ENCODE measurements around the gene ARNT2. TPM values are rescaled to one million over a fixed set of nuclear protein-coding genes. Genes with fewer than 3 reads are reported as not detected.

The ARNT2 gene
- total and polyA plus RNA-seq, 5 donors: 3.6 to 15.9 (median 7.2) TPM

GRCh38 chr15:80577552-80578205 is 173.5 kb downstream of the ARNT2 start:
- no peak for DNase-seq
- Histone ChIP-seq H3K4me3 (ENCODE audit: low read length) (no peak overlapping the region), H3K9me3 (ENCODE audit: control insufficient read depth, low read length) (no peaks in the 10 kb centered on the region), H3K4me1 (ENCODE audit: control insufficient read depth, insufficient read depth, low read length) (peaks cover 3% of the 10 kb centered on the region), H3K27me3 (ENCODE audit: control insufficient read depth, insufficient read depth) (no peaks in the 10 kb centered on the region), H3K27ac (ENCODE audit: low read length) (no peak overlapping the region)
- intact Hi-C loops (cut with DNase I): loop anchor here in 1 of 4 donors (10.0 kb wide), 1 partner anchor 123 kb away; no protein-coding TSS in a partner anchor
- ATAC-seq: no peak
- whole genome bisulfite sequencing: 93% methylated on average over 8 of the region's 8 CpGs

DNA sequence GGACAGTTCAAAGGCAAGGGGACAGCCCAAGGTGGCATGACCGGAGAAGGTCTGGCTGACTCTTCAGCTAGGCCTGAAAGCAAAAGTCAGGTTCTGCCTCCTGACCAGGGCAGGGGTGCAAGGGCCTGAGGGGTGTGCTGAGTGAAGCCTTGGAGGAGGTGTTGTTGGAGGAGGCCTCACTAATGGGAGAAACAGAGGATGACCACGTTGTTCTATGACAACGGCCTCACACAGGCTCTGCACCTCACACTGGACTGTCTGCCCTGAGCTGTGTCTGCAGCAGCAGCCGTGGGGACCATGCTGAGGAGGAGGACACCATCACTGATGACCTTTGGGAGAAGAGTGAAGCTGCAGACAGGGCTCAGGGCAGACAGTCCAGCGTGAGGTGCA is 174.0 kb downstream of the ARNT2 start:
- H3K4me1 ChIP-seq (ENCODE audit: control insufficient read depth, insufficient read depth, low read length): peaks cover 3% of the 10 kb centered on the region
- H3K27me3 ChIP-seq (ENCODE audit: control insufficient read depth, insufficient read depth): no peaks in the 10 kb centered on the region
- intact Hi-C loops (cut with DNase I): loop anchor here in 1 of 4 donors (10.0 kb wide), 1 partner anchor 123 kb away; no protein-coding TSS in a partner anchor
- ATAC-seq: no peak
- no peak for DNase-seq
- no peak overlapping the region for H3K4me3 ChIP-seq (ENCODE audit: low read length)
- H3K27ac ChIP-seq (ENCODE audit: low read length): no peak overlapping the region
- no peaks in the 10 kb centered on the region for H3K9me3 ChIP-seq (ENCODE audit: control insufficient read depth, low read length)
- 79% methylated on average over 5 of the region's 5 CpGs for WGBS

DNA sequence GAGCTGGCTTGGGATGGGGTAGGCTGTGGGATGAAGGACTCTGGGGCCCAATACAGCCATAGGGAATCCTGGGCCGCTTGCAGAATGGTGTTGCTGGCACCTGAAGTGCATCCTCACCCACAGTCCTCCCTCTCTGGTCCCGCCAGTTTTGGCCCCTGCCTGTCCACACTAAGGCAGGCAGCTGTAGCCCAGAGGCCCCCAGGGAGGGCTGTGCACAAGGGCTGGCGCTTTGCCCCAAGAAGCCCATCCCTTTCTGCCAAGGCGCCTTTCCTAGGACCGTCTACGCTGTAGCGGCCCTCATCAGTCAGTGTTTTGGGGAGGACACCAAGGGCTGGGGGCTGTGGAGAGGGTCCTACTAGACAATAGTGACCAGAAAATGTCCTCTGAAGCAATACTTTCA is 174.7 kb downstream of the ARNT2 start:
- no peak overlapping the region for H3K27ac ChIP-seq (ENCODE audit: low read length)
- H3K27me3 ChIP-seq (ENCODE audit: control insufficient read depth, insufficient read depth): no peaks in the 10 kb centered on the region
- H3K9me3 ChIP-seq (ENCODE audit: control insufficient read depth, low read length): no peaks in the 10 kb centered on the region
- intact Hi-C loops (cut with DNase I): loop anchor here in 1 of 4 donors (10.0 kb wide), 1 partner anchor 124 kb away; no protein-coding TSS in a partner anchor
- H3K4me3 ChIP-seq (ENCODE audit: low read length): no peak overlapping the region
- ATAC-seq (no peak), DNase-seq (no peak)
- H3K4me1 ChIP-seq (ENCODE audit: control insufficient read depth, insufficient read depth, low read length): peaks cover 3% of the 10 kb centered on the region
- WGBS: 91% methylated on average over 7 of the region's 7 CpGs

DNA sequence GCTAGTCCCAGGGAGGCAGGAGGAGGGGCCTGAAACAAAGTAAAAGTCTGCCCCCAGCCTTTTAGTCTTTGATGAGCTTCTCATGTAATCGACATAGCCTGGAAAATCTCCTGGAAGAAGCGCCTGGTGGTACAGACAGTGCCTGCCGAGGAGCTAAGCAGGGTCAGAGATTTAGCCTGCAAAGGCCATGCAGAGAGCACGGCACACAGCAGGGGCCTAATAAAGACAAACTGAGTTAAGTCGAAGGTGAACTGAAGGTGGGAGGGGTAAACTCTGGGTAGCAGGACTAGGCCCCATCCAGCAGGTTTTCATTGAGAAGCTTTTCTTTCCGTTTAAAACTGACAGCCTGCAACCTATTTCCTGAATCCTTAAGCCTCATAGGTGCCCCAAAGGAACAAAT is 175.4 kb downstream of the ARNT2 start:
- Histone ChIP-seq H3K4me3 (ENCODE audit: low read length) (no peak overlapping the region), H3K4me1 (ENCODE audit: control insufficient read depth, insufficient read depth, low read length) (no peaks in the 10 kb centered on the region), H3K27ac (ENCODE audit: low read length) (no peak overlapping the region), H3K9me3 (ENCODE audit: control insufficient read depth, low read length) (no peaks in the 10 kb centered on the region), H3K27me3 (ENCODE audit: control insufficient read depth, insufficient read depth) (no peaks in the 10 kb centered on the region)
- intact Hi-C loops (cut with DNase I): loop anchor here in 1 of 4 donors (10.0 kb wide), 1 partner anchor 125 kb away; no protein-coding TSS in a partner anchor
- 64% methylated on average over 6 of the region's 6 CpGs for WGBS
- ATAC-seq: no peak
- DNase-seq: no peak

GRCh38 chr15:80580106-80580505 is 175.9 kb downstream of the ARNT2 start:
- H3K9me3 ChIP-seq (ENCODE audit: control insufficient read depth, low read length): no peaks in the 10 kb centered on the region
- H3K27me3 ChIP-seq (ENCODE audit: control insufficient read depth, insufficient read depth): no peaks in the 10 kb centered on the region
- 57% methylated on average over 9 of the region's 9 CpGs for WGBS
- H3K27ac ChIP-seq (ENCODE audit: low read length): no peak overlapping the region
- DNase-seq (no peak), ATAC-seq (no peak)
- H3K4me1 ChIP-seq (ENCODE audit: control insufficient read depth, insufficient read depth, low read length): no peaks in the 10 kb centered on the region
- H3K4me3 ChIP-seq (ENCODE audit: low read length): no peak overlapping the region
- intact Hi-C loops (cut with DNase I): no loop called here

- H3K9me3 ChIP-seq (ENCODE audit: control insufficient read depth, low read length): no peaks in the 10 kb centered on the region
- DNase-seq (no peak), ATAC-seq (no peak)
- H3K4me1 ChIP-seq (ENCODE audit: control insufficient read depth, insufficient read depth, low read length): no peaks in the 10 kb centered on the region
- 94% methylated on average over 11 of the region's 11 CpGs for WGBS
- no peaks in the 10 kb centered on the region for H3K27me3 ChIP-seq (ENCODE audit: control insufficient read depth, insufficient read depth)
- H3K4me3 ChIP-seq (ENCODE audit: low read length): no peak overlapping the region
- no peak overlapping the region for H3K27ac ChIP-seq (ENCODE audit: low read length)
- intact Hi-C loops (cut with DNase I): no loop called here
These were observed 176.5 kb downstream of the ARNT2 start for GRCh38 chr15:80580536-80581260.

- Histone ChIP-seq H3K9me3 (ENCODE audit: control insufficient read depth, low read length) (no peaks in the 10 kb centered on the region), H3K4me3 (ENCODE audit: low read length) (no peak overlapping the region), H3K27me3 (ENCODE audit: control insufficient read depth, insufficient read depth) (no peaks in the 10 kb centered on the region), H3K4me1 (ENCODE audit: control insufficient read depth, insufficient read depth, low read length) (no peaks in the 10 kb centered on the region), H3K27ac (ENCODE audit: low read length) (no peak overlapping the region)
- intact Hi-C loops (cut with DNase I): no loop called here
- 86% methylated on average over 7 of the region's 7 CpGs for WGBS
- no peak for DNase-seq
- ATAC-seq: no peak
These were observed 177.8 kb downstream of the ARNT2 start for GRCh38 chr15:80581976-80582375.

DNA sequence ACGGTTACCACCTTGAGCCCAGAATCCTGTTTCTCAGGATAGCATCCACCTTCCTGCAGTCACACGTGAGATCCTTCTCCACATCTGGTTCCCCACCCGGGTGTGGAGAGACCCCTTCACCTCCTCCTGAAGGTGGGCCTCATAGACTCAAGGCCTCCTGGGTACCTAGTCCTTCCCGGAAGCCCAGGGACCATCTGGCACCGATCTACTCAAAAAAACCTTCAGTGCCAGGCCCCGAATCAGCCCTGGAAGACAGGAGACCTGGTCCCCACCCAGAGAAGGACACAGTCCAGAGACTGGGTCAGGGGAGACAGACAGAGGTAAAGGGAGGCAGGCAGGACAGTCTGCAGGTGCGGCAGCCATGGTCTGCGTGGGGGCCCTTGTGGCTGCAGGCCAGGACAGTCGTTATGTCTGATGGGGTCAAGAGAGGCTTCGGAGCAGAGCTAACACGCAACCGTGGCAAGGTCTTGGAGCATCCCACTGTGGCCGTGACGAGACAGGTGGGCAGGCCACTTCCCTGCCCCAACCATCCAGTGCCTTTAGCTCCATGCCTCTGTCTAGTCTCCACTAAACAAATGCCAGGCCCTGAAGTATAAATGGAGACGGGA is 178.7 kb downstream of the ARNT2 start:
- no peak overlapping the region for H3K27ac ChIP-seq (ENCODE audit: low read length)
- ATAC-seq (no peak), DNase-seq (no peak)
- 92% methylated on average over 15 of the region's 15 CpGs for WGBS
- no peaks in the 10 kb centered on the region for H3K9me3 ChIP-seq (ENCODE audit: control insufficient read depth, low read length)
- H3K4me1 ChIP-seq (ENCODE audit: control insufficient read depth, insufficient read depth, low read length): no peaks in the 10 kb centered on the region
- no peak overlapping the region for H3K4me3 ChIP-seq (ENCODE audit: low read length)
- intact Hi-C loops (cut with DNase I): no loop called here
- no peaks in the 10 kb centered on the region for H3K27me3 ChIP-seq (ENCODE audit: control insufficient read depth, insufficient read depth)

DNA sequence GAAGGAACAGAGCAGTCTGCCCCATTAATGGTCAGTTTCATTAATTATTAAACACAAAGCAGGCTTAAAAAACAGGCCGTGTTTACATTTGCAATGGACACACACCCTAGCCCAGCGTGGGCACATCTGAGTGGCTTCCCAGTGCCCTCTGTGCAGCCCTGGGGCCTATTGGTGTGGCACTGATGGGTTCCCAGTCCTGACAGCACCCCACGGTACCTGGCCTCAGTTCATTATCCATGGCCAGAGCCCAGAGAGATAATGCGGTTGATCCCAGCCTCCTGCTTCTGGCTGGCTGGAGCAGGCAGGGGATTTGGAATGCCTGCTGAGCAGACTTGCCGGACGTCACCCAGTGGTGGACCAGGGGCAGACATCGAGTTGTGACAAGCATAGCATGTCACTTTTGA is 180.4 kb downstream of the ARNT2 start:
- DNase-seq: peak in 1 of 3 donors; percentile 69
- intact Hi-C loops (cut with DNase I): no loop called here

GRCh38 chr15:80584973-80585525 is 180.9 kb downstream of the ARNT2 start:
- DNase-seq: no peak
- intact Hi-C loops (cut with DNase I): no loop called here

More for the DNA sequence above, 180.4 kb downstream of the ARNT2 start:
- no peaks in the 10 kb centered on the region for H3K4me1 ChIP-seq (ENCODE audit: control insufficient read depth, insufficient read depth, low read length)
- no peaks in the 10 kb centered on the region for H3K27me3 ChIP-seq (ENCODE audit: control insufficient read depth, insufficient read depth)
- H3K27ac ChIP-seq (ENCODE audit: low read length): no peak overlapping the region
- peak in 1 of 2 donors; percentile 36 for ATAC-seq
- H3K9me3 ChIP-seq (ENCODE audit: control insufficient read depth, low read length): no peaks in the 10 kb centered on the region
- no peak overlapping the region for H3K4me3 ChIP-seq (ENCODE audit: low read length)
- WGBS: 57% methylated on average over 7 of the region's 7 CpGs

DNA sequence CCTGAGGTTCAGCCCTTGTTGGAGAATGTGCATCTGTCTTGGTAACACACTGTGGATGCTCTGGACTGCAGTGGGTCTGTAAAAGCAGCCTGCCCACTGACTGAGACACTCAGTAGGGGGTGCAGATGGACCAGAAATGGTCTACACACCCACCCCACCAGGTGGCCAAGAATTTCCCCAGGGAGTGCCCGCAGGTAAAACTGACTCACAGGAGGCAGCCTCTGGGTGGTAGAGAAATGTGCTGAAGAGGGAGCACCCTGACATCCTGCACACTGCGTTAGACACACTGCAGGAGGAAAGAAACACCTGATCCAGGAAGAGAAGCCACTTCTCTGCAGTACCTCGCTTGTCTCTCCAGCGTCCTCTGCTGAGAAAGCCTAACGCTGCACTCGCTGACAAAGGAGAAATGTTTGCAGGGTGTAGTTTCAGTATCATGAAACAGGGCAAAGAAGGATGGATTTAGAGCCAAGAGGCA is 181.4 kb downstream of the ARNT2 start:
- DNase-seq: no peak
- Histone ChIP-seq H3K4me3 (ENCODE audit: low read length) (no peak overlapping the region), H3K27ac (ENCODE audit: low read length) (no peak overlapping the region), H3K9me3 (ENCODE audit: control insufficient read depth, low read length) (no peaks in the 10 kb centered on the region), H3K27me3 (ENCODE audit: control insufficient read depth, insufficient read depth) (no peaks in the 10 kb centered on the region), H3K4me1 (ENCODE audit: control insufficient read depth, insufficient read depth, low read length) (no peaks in the 10 kb centered on the region)
- no peak for ATAC-seq
- 86% methylated on average over 6 of the region's 6 CpGs for WGBS
- intact Hi-C loops (cut with DNase I): no loop called here

More at GRCh38 chr15:80584973-80585525, 180.9 kb downstream of the ARNT2 start:
- 55% methylated on average over 3 of the region's 3 CpGs for WGBS
- ATAC-seq: no peak
- H3K27ac ChIP-seq (ENCODE audit: low read length): no peak overlapping the region
- no peaks in the 10 kb centered on the region for H3K27me3 ChIP-seq (ENCODE audit: control insufficient read depth, insufficient read depth)
- no peak overlapping the region for H3K4me3 ChIP-seq (ENCODE audit: low read length)
- H3K9me3 ChIP-seq (ENCODE audit: control insufficient read depth, low read length): no peaks in the 10 kb centered on the region
- H3K4me1 ChIP-seq (ENCODE audit: control insufficient read depth, insufficient read depth, low read length): no peaks in the 10 kb centered on the region

All from right cardiac atrium (tissue), 5 donors.